ENCODE measurements around the gene SETD1A. TPM values are rescaled to one million over a fixed set of nuclear protein-coding genes. Genes with fewer than 3 reads are reported as not detected.

SETD1A gene
- total RNA-seq, 2 experiments from 2014 or later, result 23.9 to 26.4 TPM

GRCh38 chr16:30992931-30993816, 35.6 kb downstream of the SETD1A start:
- Mint-ChIP-seq H3K36me3 (peaks cover 1% of the 10 kb centered on the region), H3K9me3 (ENCODE audit: low read depth) (no peaks in the 10 kb centered on the region), H3K4me3 (no peak overlapping the region), H3K4me1 (peaks cover 43% of the 10 kb centered on the region), H3K27me3 (peaks cover 3% of the 10 kb centered on the region), H3K27ac (peak overlapping the region; percentile 74)
- CTCF ChIA-PET, result interaction anchor here (2.1 to 3.4 kb wide), 2 partner anchors 9 to 75 kb away, joined by 4 to 28 read pairs; partner anchors contain the start of gene HSD3B7
- ATAC-seq (no peak), DNase-seq (no peak)

DNA sequence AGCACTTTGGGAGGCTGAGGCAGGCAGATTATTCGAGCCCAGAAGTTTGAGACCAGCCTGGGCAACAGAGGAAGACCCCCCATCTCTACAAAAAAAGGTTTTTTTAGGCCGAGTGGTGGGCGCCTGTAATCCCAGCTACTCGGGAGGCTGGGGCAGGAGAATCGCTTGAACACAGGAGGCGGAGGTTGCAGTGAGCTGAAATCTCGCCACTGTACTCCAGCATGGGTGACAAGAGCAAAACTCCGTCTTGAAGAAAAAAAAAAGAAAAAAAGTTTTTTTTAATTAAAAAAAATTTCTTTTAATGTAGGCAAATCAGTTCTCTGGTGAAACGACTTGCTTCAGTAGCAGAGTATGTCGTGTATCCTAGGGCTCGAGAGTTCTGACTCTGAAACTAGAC, 38.4 kb downstream of the SETD1A start:
- CTCF ChIA-PET, result interaction anchor here (3.4 kb wide), 1 partner anchor 12 kb away, joined by 28 read pairs; the partner anchor contains the start of gene HSD3B7
- peaks cover 43% of the 10 kb centered on the region for H3K4me1 Mint-ChIP-seq

DNA sequence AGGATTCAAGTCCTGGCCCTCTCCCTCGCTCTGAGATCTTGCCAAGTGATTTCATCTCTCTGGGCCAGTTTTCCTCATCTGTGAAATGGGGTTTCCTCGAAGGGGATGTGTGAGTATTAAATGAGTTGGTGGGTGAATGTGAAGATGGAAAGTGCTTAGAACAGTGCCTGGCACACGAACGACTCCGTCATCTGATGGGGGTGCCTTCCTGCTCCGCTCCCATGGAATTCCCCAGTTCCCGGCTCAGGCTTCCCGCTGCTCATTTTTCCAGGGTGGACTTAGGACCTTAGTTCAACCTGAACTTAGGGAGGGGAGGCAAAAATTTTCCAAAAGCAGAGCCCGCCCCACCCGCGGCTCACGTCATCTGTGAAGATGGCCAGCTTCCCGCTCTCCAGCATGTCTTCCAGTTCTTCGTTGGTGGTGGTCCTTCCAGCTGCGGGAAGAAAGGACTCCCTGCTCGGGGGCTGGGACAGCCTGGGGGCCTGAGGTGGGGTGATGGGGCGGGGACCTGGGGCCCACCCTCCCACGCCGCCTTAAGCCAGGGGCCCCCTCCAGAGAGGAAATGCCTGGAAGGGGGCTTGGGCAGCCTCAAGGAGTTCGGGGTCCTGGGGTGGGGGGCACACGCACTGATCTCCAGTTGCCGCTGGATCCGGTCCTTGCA, 38.9 kb downstream of the SETD1A start:
- peaks cover 1% of the 10 kb centered on the region for H3K36me3 Mint-ChIP-seq
- peak overlapping the region; percentile 88 for H3K27ac Mint-ChIP-seq
- H3K4me1 Mint-ChIP-seq, result peaks cover 38% of the 10 kb centered on the region
- peaks cover 11% of the 10 kb centered on the region for H3K27me3 Mint-ChIP-seq
- no peaks in the 10 kb centered on the region for H3K9me3 Mint-ChIP-seq (ENCODE audit: low read depth)
- ATAC-seq, result no peak
- no peak for DNase-seq
- CTCF ChIA-PET, result interaction anchor here (0.8 to 3.4 kb wide), 4 partner anchors 11 to 55 kb away, joined by 3 to 28 read pairs (median 6); partner anchors contain the start of gene HSD3B7
- peak overlapping the region; percentile 81 for H3K4me3 Mint-ChIP-seq

More for the DNA sequence above, 38.4 kb downstream of the SETD1A start:
- H3K9me3 Mint-ChIP-seq (ENCODE audit: low read depth), result no peaks in the 10 kb centered on the region
- no peak for DNase-seq
- no peak for ATAC-seq
- H3K36me3 Mint-ChIP-seq, result peaks cover 1% of the 10 kb centered on the region
- H3K4me3 Mint-ChIP-seq, result peak overlapping the region; percentile 81
- H3K27me3 Mint-ChIP-seq, result peaks cover 11% of the 10 kb centered on the region
- peak overlapping the region; percentile 74 for H3K27ac Mint-ChIP-seq

- Mint-ChIP-seq H3K4me1 (peaks cover 35% of the 10 kb centered on the region), H3K9me3 (ENCODE audit: low read depth) (no peaks in the 10 kb centered on the region), H3K27ac (peak overlapping the region; percentile 88), H3K4me3 (peak overlapping the region; percentile 81), H3K27me3 (peaks cover 11% of the 10 kb centered on the region), H3K36me3 (peaks cover 1% of the 10 kb centered on the region)
- CTCF ChIA-PET, result interaction anchor here (0.8 to 1.1 kb wide), 3 partner anchors 11 to 56 kb away, joined by 3 to 9 read pairs (median 4); partner anchors contain the start of gene HSD3B7
- DNase-seq, result peak; percentile 92
- peak; percentile 98 for ATAC-seq
Measured at GRCh38 chr16:30996985-30997724, 39.6 kb downstream of the SETD1A start.

DNA sequence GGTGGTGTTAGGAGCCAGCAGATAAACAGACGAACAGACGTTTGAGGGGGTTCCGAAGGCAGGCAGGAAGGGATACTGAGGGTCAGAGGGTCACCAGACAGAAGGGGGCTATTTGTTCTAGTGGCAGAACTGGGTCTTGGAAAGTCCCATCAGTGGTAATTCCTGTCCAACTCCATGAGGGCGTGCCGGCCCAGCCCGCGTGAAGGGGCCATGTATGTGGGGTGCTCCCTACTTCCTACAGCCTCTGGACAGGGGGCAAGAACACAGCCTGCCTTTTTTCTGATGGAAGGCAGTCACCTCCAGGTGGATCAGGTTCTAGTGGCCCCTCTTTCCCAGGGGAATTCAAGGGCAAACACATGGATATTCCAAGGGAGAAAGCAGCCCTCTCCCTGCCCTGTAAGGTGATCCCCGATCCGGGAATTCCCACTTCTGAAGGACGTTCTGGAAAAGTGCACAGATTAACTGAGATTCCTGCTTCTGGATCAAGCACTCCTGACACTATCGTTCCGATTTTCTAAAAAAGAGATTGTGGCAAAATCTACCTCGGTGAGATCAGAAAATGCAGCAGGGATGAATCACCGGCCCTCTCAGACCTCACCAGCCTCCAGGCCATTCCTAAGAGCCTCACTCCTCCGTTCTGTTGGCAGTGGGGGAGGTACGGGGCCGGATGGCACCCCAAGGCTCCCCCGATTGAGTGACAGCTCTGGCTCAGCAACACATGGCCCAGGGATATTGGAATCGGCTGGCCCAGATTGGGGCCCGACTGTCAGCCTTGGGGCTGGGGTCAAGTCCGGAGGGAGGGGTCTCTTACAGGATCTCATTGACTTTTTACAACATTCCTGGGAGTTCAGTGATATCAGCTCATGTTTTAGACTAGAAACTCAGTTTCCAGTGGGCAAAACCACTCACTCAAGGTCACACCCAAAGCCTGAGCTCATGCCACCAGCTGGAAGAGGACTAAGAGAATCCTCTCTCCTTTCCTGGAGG, 40.5 kb downstream of the SETD1A start:
- Mint-ChIP-seq H3K4me1 (peaks cover 27% of the 10 kb centered on the region), H3K27ac (no peak overlapping the region), H3K9me3 (ENCODE audit: low read depth) (no peaks in the 10 kb centered on the region), H3K27me3 (peaks cover 11% of the 10 kb centered on the region), H3K36me3 (peaks cover 1% of the 10 kb centered on the region), H3K4me3 (peak overlapping the region; percentile 81)
- CTCF ChIA-PET, result interaction anchor here (0.7 to 3.9 kb wide), 9 partner anchors 11 to 445 kb away, joined by 3 to 16 read pairs (median 4); partner anchors contain the start of genes HSD3B7 and ZNF843
- ATAC-seq (no peak), DNase-seq (no peak)

GRCh38 chr16:30998852-30999761, 41.6 kb downstream of the SETD1A start:
- Mint-ChIP-seq H3K27me3 (peaks cover 11% of the 10 kb centered on the region), H3K4me3 (no peak overlapping the region), H3K27ac (no peak overlapping the region), H3K36me3 (peaks cover 1% of the 10 kb centered on the region), H3K9me3 (ENCODE audit: low read depth) (no peaks in the 10 kb centered on the region), H3K4me1 (peaks cover 16% of the 10 kb centered on the region)
- CTCF ChIA-PET, result interaction anchor here (0.6 to 3.9 kb wide), 8 partner anchors 10 to 443 kb away, joined by 3 to 16 read pairs (median 4); partner anchors contain the start of genes HSD3B7 and ZNF843
- no peak for ATAC-seq
- DNase-seq, result no peak

DNA sequence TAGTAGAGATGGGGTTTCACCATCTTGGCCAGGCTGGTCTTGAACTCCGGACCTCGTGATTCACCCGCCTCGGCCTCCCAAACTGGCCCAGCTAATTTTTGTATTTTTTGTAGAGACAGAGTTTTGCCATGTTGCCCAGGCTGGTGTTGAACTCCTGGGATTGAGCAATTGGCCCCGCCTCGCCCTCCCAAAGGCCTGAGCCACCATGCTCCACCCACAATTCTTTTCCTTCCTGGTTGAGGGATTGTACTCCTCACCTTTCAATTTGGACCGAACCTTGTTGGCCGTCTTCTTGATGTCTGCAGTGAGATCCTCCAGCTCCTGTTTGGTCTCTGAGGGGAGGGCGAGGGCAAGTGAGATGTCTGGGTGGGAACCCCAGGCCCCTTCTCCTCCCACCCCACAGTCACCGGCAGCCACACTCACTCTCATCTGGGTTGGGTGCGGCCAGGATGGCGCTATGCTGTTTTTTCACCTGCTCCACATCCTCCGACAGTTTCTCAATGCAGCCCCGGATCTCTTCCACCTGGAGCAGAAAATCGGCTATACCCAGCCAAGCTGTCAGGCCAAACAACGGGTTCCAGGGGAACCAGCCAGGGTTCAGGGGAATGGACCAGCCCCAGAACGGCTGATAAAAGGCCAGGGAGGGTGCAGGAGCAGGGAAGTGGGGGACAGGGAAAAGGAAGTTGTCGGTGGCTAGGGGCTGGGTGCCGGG, 43.3 kb downstream of the SETD1A start:
- Mint-ChIP-seq H3K27ac (no peak overlapping the region), H3K4me3 (no peak overlapping the region), H3K4me1 (peaks cover 5% of the 10 kb centered on the region), H3K9me3 (ENCODE audit: low read depth) (no peaks in the 10 kb centered on the region), H3K36me3 (no peaks in the 10 kb centered on the region), H3K27me3 (peaks cover 15% of the 10 kb centered on the region)
- no peak for DNase-seq
- CTCF ChIA-PET, result interaction anchor here (1.2 to 3.9 kb wide), 2 partner anchors 16 to 141 kb away, joined by 3 to 16 read pairs; partner anchors contain the start of gene HSD3B7
- ATAC-seq, result no peak

- H3K4me3 Mint-ChIP-seq, result no peak overlapping the region
- H3K4me1 Mint-ChIP-seq, result no peaks in the 10 kb centered on the region
- CTCF ChIA-PET, result interaction anchor here (3.9 kb wide), 1 partner anchor 17 kb away, joined by 16 read pairs; the partner anchor contains the start of gene HSD3B7
- H3K9me3 Mint-ChIP-seq (ENCODE audit: low read depth), result no peaks in the 10 kb centered on the region
- H3K27ac Mint-ChIP-seq, result no peak overlapping the region
- ATAC-seq (no peak), DNase-seq (no peak)
- no peaks in the 10 kb centered on the region for H3K36me3 Mint-ChIP-seq
- peaks cover 22% of the 10 kb centered on the region for H3K27me3 Mint-ChIP-seq
Measured at GRCh38 chr16:31001507-31002249, 44.1 kb downstream of the SETD1A start.

DNA sequence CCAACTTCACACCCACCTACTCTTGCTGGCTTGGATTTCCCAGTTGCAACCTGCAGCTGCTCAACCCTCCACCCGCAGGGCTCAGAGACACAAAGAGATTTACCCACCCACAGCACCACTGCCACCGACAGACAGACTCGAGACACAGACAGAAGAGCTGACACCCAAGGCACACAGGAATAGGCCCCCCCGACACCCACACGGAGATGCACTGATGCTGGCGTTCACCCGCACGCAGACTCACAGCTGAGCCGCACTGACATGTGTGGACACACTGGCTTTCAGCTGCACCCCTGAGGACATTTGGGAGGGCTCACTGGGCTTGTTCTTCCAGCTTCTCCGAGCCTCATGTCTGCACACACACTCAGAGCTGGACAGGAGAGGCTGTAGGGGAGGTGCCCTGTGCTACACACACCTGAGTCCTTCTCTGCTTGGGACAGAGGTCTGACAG, 44.7 kb downstream of the SETD1A start:
- H3K36me3 Mint-ChIP-seq, result no peaks in the 10 kb centered on the region
- H3K27me3 Mint-ChIP-seq, result peaks cover 25% of the 10 kb centered on the region
- ATAC-seq (no peak), DNase-seq (no peak)
- CTCF ChIA-PET, result interaction anchor here (1.1 kb wide), 1 partner anchor 18 kb away, joined by 3 read pairs; the partner anchor contains the start of gene HSD3B7
- no peak overlapping the region for H3K27ac Mint-ChIP-seq
- no peaks in the 10 kb centered on the region for H3K9me3 Mint-ChIP-seq (ENCODE audit: low read depth)
- no peaks in the 10 kb centered on the region for H3K4me1 Mint-ChIP-seq
- H3K4me3 Mint-ChIP-seq, result no peak overlapping the region

GRCh38 chr16:31002862-31003341, 45.3 kb downstream of the SETD1A start:
- peaks cover 28% of the 10 kb centered on the region for H3K27me3 Mint-ChIP-seq
- no peak overlapping the region for H3K4me3 Mint-ChIP-seq
- ATAC-seq (no peak), DNase-seq (no peak)
- H3K9me3 Mint-ChIP-seq (ENCODE audit: low read depth), result no peaks in the 10 kb centered on the region
- CTCF ChIA-PET, result interaction anchor here (0.6 to 1.1 kb wide), 3 partner anchors 14 to 61 kb away, joined by 3 read pairs; partner anchors contain the start of gene HSD3B7
- H3K4me1 Mint-ChIP-seq, result no peaks in the 10 kb centered on the region
- no peaks in the 10 kb centered on the region for H3K36me3 Mint-ChIP-seq
- H3K27ac Mint-ChIP-seq, result no peak overlapping the region
